HG02571 (cell line): ENCODE measurements around the gene SYTL5.

Source experiments
- ATAC-seq: cut with Tn5 transposase; IDR thresholded peaks from one replicate; pipeline ENCODE4 v1.9.1; 2021; ENCODE audit warnings: mild to moderate bottlenecking, moderate library complexity; ENCODE audit not compliant: unreplicated experiment

The SYTL5 gene

DNA sequence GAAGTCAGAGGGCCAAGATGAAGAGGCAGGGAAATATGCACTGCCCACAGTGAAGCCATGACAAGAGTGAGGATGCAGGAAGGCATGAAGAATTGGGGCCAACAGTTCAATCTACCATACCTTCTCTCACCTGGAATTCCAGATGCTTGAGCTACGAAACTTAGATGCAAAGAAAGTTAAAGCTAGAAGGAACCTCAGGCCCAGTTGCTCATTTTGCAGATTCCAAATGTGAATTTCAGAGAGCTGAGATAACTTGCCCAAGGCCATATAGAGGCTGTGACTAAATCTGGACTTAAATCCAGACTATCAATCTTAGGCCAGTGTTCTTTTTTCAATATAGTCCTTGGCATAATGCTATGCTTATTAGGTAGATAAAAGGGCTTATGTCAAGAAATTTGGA, 121.6 kb downstream of the SYTL5 start:
- no peak for ATAC-seq

DNA sequence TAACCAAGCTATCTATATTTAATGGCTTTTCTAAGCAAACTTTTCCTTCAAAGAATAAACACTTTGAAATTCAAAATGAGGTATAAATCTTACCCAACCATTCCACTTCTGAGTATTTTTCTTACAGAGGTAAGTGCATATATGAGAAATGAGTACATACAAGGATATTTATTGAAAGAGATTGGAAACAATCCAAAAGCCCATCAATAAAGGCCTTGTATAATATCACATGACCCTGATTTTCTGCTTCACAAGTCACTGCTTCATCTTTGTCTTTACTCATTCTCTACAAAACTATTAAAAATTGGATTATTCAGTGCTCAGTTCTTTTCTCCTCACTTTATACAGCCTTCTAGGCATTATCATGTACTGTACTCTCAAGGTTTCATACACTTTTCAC, 123.0 kb downstream of the SYTL5 start:
- ATAC-seq, result no peak

DNA sequence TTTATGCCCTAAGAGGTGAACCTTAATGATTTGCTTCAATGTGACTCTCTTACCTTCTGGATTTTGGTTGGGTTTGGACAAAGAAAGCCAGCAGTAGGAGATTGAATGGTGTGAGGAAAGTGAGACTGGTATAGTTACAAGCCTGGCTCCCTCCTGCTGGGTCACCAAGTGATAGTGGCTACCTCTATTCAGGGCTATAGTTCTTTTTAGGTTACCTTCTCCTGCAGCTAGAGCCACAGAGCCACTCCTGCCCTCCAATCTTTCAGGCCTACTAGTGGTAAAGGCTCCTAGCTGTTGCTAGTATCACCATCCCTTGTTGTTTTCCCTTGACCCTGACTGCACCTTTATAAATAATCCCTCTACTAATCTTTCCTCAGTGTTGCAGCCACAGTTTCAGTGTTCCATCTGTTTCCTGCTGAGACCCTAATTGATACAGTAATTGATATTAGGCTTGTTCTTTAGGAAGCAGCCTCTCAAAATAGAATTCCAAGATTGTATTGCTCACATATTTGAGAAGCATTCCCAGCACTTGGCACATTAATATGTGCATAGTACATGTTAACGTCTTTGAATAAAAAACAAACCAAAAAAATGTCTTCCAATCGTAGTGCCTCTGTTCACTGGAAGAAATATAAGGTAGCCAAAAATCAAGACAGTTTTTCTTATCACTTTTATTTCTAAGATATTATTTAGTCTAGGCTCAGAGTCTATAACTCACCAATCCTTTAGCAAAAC, 132.0 kb downstream of the SYTL5 start:
- ATAC-seq, result no peak

DNA sequence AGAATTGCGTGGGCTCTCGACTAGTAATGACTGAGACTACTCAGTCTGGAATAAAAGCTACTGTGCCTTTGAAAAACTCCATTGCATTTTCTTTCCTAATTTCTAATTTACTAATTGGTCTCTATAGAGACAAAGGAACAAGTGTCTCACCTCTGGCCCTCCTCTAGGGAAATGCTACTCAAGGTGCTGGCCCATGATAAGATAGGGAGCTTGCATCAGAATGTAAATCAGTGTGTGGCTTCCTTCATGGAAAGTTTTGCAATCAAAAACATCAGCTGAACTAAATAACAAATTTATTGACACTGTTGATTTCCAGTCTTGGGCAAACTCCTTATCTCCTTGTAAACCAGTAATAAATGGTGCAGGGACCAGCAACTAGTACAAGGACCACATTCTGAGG, 132.5 kb downstream of the SYTL5 start:
- ATAC-seq, result no peak

DNA sequence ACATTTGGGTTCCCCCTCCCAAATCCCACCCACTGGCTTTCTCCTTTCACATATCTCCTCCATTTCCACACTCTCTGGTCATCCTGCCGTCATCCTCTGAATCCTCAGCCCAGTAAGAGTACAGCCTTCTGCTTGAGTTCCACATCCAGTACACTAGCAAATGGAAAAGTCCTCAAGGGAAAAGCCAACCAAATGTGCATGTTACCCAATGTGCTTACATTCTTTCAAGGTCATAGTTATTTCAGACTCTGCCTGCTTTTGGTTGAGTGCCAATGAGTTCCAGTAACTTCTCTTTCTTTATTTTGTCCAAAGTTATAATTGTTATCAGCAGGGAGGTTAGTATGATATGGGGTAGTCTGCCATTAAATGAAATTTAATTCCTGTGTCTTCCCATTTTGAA, 136.3 kb downstream of the SYTL5 start:
- no peak for ATAC-seq

DNA sequence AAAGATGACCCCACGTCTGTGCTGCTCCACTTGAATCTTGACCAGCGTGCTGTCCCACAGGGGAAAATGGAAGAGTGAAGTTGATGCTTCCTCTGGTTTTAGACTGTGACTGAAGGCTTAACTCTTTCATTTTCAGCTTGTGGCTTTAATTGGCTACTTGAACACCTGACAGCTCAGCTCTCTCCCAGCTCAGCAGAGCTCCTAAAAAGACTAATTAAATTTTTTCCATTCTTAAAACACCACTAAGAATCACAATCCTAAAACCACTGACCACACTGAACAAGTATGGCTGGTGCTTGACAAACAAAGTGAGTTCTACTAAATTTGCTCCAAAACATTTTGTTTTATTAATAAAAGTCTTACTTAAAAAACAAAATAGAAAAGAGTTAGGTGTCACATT, 142.7 kb downstream of the SYTL5 start:
- no peak for ATAC-seq

DNA sequence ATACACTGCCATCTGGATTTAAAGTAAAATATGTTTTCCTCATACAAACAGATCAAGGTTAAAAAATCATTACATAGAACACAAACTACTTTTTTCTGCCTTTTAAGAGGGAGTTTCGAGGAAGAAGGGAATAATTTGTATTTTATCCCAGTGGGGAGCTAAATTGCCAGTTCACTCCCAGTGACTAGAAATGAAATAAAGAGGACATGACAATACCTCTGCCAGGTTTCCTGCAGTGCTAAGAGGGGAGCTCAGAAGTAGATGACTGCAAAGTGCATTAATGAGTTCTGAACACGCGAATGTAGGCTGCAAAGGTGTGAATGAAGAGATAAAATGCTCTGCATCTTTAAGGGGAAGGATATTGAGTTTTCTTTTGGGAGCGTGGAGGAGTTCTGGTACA, 144.6 kb downstream of the SYTL5 start:
- ATAC-seq, result no peak

DNA sequence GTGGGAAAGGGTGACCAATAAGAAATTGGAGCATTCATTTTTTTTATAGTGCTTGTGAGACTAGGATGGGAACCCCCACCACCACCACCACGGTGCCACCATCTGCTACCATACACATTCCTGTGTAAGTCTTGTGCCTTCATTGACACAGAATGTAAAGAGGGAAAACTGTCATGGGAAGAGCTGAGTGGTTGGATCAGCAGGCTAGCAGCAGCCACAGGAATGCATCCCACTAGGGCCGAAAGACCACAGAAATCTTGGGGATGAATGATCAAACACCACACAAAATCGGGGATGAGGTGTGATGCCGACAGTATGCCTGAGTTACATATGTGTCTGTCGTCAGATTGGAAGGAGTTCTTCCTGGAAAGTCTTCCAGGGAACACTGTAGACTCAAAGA, 145.1 kb downstream of the SYTL5 start:
- ATAC-seq, result no peak

DNA sequence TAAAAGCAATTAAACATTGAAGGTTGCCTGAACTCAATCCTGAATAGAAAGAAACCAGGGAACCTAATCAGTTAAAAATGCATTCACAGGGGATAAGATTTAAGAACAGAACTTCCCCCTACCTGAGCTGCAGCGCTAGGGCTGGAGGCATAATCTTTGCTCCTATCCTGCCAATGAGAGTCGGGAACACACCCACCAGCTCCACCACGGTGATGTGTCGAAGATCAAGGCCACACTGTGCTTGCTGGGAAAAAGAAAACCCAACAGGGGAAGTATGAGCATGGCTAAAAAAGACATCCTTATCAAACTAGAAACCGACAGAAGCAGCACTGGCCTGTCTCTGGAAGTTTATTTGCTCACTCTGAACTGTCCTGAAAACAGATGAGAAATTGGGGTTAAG, 148.0 kb downstream of the SYTL5 start:
- no peak for ATAC-seq

DNA sequence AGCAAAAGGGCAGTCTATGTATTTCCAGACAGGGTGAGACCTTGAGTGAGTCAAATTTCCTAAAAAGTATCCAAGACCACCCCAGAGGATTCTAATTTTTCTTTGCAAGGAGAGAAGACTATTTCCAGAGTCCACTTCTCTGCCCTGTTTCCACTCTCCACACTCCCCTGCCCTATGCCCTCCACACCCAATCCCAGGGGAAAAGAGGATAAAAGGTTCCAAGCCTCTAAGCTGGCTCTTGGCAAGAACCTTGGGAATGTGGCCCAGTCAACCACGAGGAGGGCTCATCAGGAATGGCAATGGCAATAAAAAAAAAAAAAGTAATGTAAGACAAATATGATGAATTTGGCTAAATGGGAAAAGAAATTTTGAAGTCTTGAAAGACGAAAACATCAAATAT, 148.5 kb downstream of the SYTL5 start:
- no peak for ATAC-seq

DNA sequence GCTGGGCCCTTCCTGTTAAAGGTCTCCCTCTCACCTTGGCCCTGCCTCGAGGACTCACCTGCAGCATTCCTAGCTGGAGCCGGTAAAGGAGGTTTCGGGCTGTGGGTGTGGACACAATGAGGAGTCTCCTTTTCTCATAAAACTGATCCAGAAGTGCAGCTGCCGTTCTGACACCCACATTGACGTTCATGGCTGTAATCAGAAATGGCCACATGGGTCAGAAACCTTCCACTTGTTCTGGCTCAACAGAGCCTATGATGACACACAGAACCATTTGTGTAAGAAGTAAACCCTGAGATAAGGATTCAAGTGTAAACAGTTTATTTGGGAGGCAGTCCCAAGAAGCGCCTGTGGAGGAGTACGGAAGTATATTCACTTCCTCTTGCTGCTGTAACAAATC, 150.5 kb downstream of the SYTL5 start:
- ATAC-seq, result no peak

DNA sequence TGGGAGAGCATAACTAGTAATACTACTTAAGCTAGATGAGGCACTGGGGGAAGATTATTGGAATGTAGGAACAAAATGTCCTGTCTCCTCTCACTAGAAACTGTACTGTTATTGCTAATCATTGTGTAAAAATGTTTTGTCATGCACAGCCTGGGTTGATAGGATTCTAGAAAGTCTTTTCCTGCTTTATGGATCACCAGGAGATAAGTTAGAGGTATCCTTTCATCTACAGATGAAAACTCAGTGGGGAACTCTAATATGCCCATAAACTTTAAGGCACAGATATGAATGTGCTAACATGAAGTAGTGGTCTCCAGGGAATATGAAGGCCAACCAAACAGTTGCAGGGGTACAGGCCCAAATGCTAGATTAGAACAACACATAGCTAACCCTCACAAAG, 156.8 kb downstream of the SYTL5 start:
- no peak for ATAC-seq

DNA sequence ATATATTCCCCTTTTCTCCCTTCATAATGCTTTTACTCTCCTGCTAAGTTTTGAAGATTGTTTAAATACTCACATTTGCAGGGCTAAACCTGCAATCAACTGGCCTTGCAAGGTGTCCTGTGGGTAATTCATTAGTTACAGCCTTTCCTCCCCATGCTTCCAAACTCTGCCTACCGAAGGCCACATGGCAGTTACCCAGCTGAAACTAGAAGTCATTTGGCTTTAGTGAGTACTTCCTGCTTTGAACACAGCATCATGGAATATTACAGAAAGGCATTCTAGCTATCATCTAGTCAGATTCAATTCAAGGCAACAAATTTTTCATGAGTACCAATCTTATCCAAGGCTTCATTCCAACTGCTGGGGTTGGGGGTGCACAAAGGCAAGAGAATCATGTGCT, 158.7 kb downstream of the SYTL5 start:
- ATAC-seq, result no peak

DNA sequence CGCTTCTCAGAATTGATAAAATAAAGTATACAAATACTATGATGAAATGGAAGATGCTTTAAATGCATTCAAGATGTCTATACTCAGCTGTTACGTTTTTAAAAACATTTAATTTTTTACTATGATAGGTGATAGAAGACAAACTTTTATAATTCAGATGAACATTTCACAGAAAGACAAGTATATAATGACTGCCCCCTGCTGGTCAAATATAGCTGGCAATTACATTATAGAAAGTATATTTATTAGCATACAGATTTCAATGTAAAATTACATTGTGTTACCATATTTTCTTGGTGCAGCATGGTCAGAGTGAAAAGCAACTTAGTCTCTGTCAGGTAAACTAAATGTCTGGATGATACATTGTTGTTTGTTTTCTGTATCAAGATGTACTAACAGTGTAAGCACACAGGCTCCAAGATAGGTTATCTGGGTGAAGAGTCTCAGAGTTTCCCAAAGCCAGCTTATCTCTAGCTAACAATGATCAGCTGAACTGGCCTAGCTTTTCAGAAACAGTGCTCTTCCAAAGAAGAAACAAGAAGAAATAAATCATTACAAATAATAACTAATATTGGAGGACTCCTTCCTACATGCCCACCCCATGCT, 160.2 kb downstream of the SYTL5 start:
- ATAC-seq, result no peak

DNA sequence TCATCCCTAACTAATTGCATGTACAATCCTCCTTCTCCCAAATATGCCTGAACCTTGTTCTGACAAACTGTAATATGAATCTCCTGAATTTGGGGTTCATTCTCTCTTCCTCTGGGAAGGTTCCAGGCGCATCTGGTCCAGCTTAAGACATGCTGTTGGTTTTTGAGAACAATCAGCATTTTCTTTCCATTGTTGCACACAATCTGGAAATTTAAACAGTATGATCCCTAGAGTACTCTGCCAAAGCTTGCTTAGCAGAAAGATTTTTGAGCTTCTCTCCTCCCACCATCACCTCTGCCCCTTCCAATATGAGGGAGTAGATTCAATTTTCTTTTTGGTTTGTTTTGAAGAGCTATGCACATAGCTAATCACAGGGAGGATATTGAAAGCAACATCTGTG, 164.2 kb downstream of the SYTL5 start:
- ATAC-seq, result no peak

DNA sequence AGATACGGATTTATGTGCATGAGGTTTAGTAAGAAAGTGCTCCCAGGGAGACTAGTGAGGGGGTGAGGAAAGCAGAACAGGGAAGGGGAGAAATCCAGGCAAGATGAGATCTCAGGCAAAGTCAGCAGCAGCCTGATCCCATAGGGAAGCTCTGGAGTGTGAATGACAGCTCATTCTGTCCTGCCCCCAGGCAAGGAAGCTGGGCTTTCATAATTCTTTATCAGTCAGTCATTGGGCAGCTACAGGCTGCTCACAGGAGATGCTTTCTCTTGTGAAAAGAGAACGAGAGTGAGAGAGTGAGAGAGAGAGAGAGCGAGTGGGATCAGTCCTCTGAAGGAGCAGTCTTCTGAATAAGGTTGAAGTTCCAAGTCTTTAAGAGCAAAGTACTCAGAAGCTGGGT, 166.2 kb downstream of the SYTL5 start:
- ATAC-seq, result no peak

DNA sequence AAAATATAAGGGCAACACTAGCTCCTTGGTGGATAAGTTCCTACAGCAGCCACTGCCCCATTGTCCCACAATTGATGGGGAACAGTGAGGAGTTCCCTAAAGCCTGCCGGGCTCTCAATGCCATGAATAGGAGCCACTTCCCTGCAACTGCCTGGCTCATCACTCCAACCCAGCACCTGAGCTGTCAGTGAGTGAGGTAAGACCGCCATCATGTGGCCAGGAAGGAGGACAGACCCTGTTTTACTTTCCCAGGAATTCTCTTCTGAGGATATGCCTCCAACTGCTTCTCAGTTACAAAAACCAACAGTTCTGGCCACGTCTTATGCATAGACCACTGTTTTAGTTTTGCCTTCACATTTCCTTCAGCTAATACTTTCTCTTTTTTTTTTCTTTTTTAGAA, 168.8 kb downstream of the SYTL5 start:
- no peak for ATAC-seq

DNA sequence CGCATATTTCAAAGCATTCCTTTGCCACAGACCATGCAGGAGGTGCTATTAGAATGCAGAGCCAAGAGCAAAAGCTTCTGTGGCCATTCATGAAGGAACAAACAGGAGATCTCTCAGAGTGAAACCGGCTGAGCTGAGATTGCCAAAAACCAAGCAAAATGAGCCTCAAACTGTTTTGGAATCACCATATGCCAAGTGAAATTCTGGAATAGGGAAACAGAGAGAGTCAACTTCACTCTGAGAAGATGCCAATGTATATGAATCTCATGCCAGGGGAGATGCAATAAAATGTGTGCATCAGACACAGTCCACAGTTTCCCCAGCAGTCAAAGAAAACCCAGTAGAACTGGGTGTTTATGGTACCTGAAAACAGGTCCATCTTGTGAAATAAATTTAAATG, 172.0 kb downstream of the SYTL5 start:
- no peak for ATAC-seq
